HG03159 (cell line): ENCODE measurements around the gene BTBD6.

Experiments
- ATAC-seq: cut with Tn5 transposase; IDR thresholded peaks from one replicate; pipeline ENCODE4 v1.9.1; 2021; ENCODE audit warnings: mild to moderate bottlenecking, moderate library complexity; ENCODE audit not compliant: unreplicated experiment

Gene BTBD6

GRCh38 chr14:105248368-105249181 is at the start of gene BTBD6:
Gene BTBD6, plus strand, starts transcription at chr14:105248533. Its CDS starts 179 bp downstream, at chr14:105248712.
- peak; percentile 85 for ATAC-seq

- no peak for ATAC-seq
Observed at GRCh38 chr14:105198588-105198987, 49.7 kb upstream of the BTBD6 start.

- no peak for ATAC-seq
Observed at GRCh38 chr14:105199093-105199492, 49.2 kb upstream of the BTBD6 start.

- ATAC-seq = no peak
Observed at GRCh38 chr14:105200074-105200473, 48.3 kb upstream of the BTBD6 start.

GRCh38 chr14:105200641-105201040 is 47.7 kb upstream of the BTBD6 start:
- ATAC-seq = no peak

- no peak for ATAC-seq
Observed at GRCh38 chr14:105201156-105201924, 47.0 kb upstream of the BTBD6 start.

- no peak for ATAC-seq
Observed at GRCh38 chr14:105201925-105202513, 46.3 kb upstream of the BTBD6 start.

GRCh38 chr14:105203057-105203531 is 45.2 kb upstream of the BTBD6 start:
- ATAC-seq = no peak

- no peak for ATAC-seq
Observed at GRCh38 chr14:105203701-105204100, 44.6 kb upstream of the BTBD6 start.

- no peak for ATAC-seq
Observed at GRCh38 chr14:105204206-105204930, 44.0 kb upstream of the BTBD6 start.

- no peak for ATAC-seq
Observed at GRCh38 chr14:105204931-105205672, 43.2 kb upstream of the BTBD6 start.

- ATAC-seq = no peak
Observed at GRCh38 chr14:105205673-105206208, 42.6 kb upstream of the BTBD6 start.

GRCh38 chr14:105206873-105207272 is 41.5 kb upstream of the BTBD6 start:
- no peak for ATAC-seq

- ATAC-seq = no peak
Observed at GRCh38 chr14:105207460-105207901, 40.9 kb upstream of the BTBD6 start.

GRCh38 chr14:105207996-105208737 is 40.2 kb upstream of the BTBD6 start:
- no peak for ATAC-seq

- no peak for ATAC-seq
Observed at GRCh38 chr14:105208738-105209075, 39.6 kb upstream of the BTBD6 start.

- ATAC-seq = no peak
Observed at GRCh38 chr14:105209091-105209490, 39.2 kb upstream of the BTBD6 start.

GRCh38 chr14:105209646-105210045 is 38.7 kb upstream of the BTBD6 start:
- ATAC-seq = no peak
